AG04450 (cell line): Measurements from ENCODE around the gene BLNK. TPM values are rescaled to one million over a fixed set of nuclear protein-coding genes. Genes with fewer than 3 reads are reported as not detected.

Experiments used
- CTCF ChIA-PET: fragments of 300-600, 350-600 bp; formaldehyde crosslinking; extraction: SDS; loops from one replicate; lab custom pipeline; 2022; ENCODE audit warnings: antibody characterized with exemption, inconsistent platforms; lab: Charles Lee
- POLR2A ChIA-PET: fragments of 350-600 bp; formaldehyde crosslinking; extraction: SDS; loops from one replicate; lab custom pipeline; 2021; ENCODE audit warnings: antibody characterized with exemption, inconsistent platforms; lab: Yijun Ruan, JAX
- DNase-seq: peaks from one replicate; pipeline ENCODE4 v3.0.0-alpha.2; 2011; ENCODE audit warnings: low read depth, low spot score
- H3K27ac ChIP-seq: one replicate; pipeline ENCODE4 v1.5.1; 2012; ENCODE audit warnings: low read depth, low read length, control low read depth
- H3K27me3 ChIP-seq: one replicate; pipeline ENCODE4 v1.6.0; 2012; ENCODE audit warnings: low read length; ENCODE audit not compliant: control insufficient read depth, insufficient read depth
- H3K4me3 ChIP-seq: 2 replicates; pipeline ENCODE4 v1.5.1; 2011; ENCODE audit warnings: mild to moderate bottlenecking, low read depth, low read length, control low read depth
- H3K9me3 ChIP-seq: 2 replicates; pipeline ENCODE4 v1.5.1; 2012; ENCODE audit warnings: low read length; ENCODE audit not compliant: control insufficient read depth, insufficient read depth
- CTCF ChIP-seq: IDR thresholded peaks from 2 replicates; pipeline ENCODE4 v1.5.1; 2011; ENCODE audit warnings: low read depth, low read length, control low read depth, inconsistent platforms
- polyA plus RNA-seq: library from polyadenylated mRNA; depleted of rRNA; stranded (reverse); fragments of >200 nt; gene quantifications from 2 replicates; pipeline ENCODE4 v1.2.3, GENCODE V29; 2011

Gene BLNK
- polyA plus RNA-seq, 1 experiment, result not detected

GRCh38 chr10:96269438-96270300 is 1.7 kb downstream of the BLNK start:
- H3K27me3 ChIP-seq, result no peaks in the 10 kb centered on the region
- H3K9me3 ChIP-seq, result no peaks in the 10 kb centered on the region
- H3K4me3 ChIP-seq, result no peak overlapping the region
- POLR2A ChIA-PET, result no interaction called here
- H3K27ac ChIP-seq, result no peak overlapping the region
- CTCF ChIA-PET, result interaction anchor here (1.6 kb wide), 1 partner anchor 41 kb away, joined by 4 read pairs; no protein-coding TSS in a partner anchor
- DNase-seq, result no peak
- TF ChIP-seq CTCF, result no peak

- POLR2A ChIA-PET, result no interaction called here
Observed at GRCh38 chr10:96268341-96268909, 2.9 kb downstream of the BLNK start.

GRCh38 chr10:96267234-96267705 is 4.1 kb downstream of the BLNK start:
- DNase-seq, result no peak
- CTCF ChIA-PET, result no interaction called here
- Histone ChIP-seq H3K4me3 (no peak overlapping the region), H3K27ac (no peak overlapping the region), H3K27me3 (no peaks in the 10 kb centered on the region), H3K9me3 (no peaks in the 10 kb centered on the region)
- no peak for TF ChIP-seq CTCF
- POLR2A ChIA-PET, result no interaction called here

More at GRCh38 chr10:96268341-96268909, 2.9 kb downstream of the BLNK start:
- Histone ChIP-seq H3K27ac (no peak overlapping the region), H3K4me3 (no peak overlapping the region), H3K27me3 (no peaks in the 10 kb centered on the region), H3K9me3 (no peaks in the 10 kb centered on the region)
- DNase-seq, result no peak
- TF ChIP-seq CTCF, result no peak
- CTCF ChIA-PET, result no interaction called here

- H3K27ac ChIP-seq, result no peak overlapping the region
- CTCF ChIA-PET, result no interaction called here
- POLR2A ChIA-PET, result no interaction called here
- TF ChIP-seq CTCF, result no peak
- no peaks in the 10 kb centered on the region for H3K9me3 ChIP-seq
- no peak for DNase-seq
- no peaks in the 10 kb centered on the region for H3K27me3 ChIP-seq
- H3K4me3 ChIP-seq, result no peak overlapping the region
Observed at GRCh38 chr10:96266118-96266770, 5.1 kb downstream of the BLNK start.

- ChIA-PET POLR2A (no interaction called here), CTCF (interaction anchor here (1.0 kb wide), 1 partner anchor 248 kb away, joined by 3 read pairs; no protein-coding TSS in a partner anchor)
- H3K4me3 ChIP-seq, result no peak overlapping the region
- no peaks in the 10 kb centered on the region for H3K9me3 ChIP-seq
- no peak for DNase-seq
- no peak overlapping the region for H3K27ac ChIP-seq
- TF ChIP-seq CTCF, result no peak
- H3K27me3 ChIP-seq, result no peaks in the 10 kb centered on the region
Observed at GRCh38 chr10:96264938-96265337, 6.4 kb downstream of the BLNK start.
